HG03139 (cell line): Measurements from ENCODE around the gene RRAS2.
"Not testable (repeated sequence)": the region's sequence is repeated elsewhere in the genome, so short reads cannot be mapped to it uniquely, and the experiment has no call there.

Experiments
- ATAC-seq: cut with Tn5 transposase; IDR thresholded peaks from one replicate; pipeline ENCODE4 v1.9.1; 2021; ENCODE audit not compliant: unreplicated experiment

Gene RRAS2

DNA sequence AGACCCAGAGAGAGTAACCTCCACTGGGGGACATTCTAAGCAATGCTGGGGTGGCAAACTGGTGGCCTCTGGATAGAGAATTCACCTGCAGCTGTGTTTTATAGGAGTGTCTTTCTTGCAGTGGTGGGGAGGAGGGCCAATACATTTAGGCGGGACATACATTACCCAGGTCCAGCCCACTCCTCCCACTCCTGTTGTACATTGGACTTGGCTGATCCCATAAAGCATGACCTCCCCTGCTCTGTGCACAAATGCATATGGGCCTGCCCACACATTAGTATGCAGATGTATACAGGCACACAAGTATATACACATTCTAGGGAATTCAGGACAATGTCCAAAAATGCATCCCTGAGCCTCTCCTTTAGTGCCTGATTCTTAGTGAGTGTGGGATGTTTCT is 99.1 kb downstream of the RRAS2 start:
- ATAC-seq = no peak

DNA sequence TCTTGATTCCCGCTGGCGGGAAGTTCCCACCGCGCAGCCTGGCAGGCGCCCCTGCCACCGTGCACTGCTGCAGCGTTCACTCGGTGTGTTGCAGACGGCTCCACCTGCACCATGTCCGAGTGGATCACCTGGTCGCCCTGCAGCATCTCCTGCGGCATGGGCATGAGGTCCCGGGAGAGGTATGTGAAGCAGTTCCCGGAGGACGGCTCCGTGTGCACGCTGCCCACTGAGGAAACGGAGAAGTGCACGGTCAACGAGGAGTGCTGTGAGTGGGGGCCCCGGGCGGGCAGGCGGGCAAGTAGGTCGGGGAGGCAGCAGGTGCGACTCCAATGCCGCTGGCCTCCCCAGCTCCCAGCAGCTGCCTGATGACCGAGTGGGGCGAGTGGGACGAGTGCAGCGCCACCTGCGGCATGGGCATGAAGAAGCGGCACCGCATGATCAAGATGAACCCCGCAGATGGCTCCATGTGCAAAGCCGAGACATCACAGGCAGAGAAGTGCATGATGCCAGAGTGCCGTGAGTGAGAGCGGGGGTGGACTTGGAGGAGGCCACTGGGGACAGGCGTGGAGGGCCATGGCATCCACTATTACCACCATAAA is 99.7 kb downstream of the RRAS2 start:
- no peak for ATAC-seq

DNA sequence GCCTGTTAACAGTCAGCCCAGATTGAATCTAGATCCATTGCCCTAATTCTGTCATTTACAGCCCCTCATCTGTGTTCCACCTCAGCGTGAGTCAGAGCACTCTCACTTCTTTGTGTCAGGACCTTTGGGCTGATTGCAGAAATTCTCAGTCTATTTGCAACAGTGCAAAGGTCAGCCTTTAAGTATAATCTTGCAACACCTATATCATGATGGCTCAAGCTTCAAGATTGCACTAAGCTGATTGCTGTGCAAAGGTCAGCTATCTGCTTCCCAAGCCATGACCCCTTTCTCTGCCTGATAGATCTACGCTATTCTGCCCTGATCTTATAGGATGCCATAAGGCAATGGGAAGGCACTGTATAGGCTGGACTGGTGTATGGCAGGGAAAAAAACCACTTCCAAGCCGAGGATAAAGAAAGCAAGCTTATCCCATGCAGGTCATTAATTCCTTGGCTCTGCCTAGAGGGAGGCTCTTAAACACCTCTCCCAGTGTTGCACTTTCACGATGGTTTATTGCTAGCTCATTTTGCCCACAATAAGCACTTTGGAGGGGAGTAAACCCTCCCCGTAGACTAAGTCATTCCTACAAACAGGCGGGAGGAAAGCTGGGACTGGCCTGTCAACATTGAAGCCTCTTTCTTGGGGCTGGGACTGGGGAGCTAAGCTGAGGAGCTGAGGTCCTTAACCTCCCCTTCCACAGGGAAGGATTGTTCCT is 100.6 kb downstream of the RRAS2 start:
- no peak for ATAC-seq

DNA sequence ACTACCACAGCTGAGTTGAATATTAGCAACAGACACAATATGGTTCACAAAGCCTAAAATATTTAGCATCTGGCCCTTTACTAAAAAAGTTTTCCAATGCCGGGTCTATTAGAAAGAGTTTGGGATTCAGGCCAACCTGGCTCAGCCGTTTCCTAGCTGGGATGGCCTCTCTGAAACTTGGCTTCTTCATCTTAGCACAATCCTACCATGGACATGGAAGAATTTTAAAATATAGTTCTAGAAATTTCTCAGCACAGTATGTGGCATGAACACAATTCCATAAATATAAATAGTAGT is 103.8 kb downstream of the RRAS2 start:
- ATAC-seq = no peak

DNA sequence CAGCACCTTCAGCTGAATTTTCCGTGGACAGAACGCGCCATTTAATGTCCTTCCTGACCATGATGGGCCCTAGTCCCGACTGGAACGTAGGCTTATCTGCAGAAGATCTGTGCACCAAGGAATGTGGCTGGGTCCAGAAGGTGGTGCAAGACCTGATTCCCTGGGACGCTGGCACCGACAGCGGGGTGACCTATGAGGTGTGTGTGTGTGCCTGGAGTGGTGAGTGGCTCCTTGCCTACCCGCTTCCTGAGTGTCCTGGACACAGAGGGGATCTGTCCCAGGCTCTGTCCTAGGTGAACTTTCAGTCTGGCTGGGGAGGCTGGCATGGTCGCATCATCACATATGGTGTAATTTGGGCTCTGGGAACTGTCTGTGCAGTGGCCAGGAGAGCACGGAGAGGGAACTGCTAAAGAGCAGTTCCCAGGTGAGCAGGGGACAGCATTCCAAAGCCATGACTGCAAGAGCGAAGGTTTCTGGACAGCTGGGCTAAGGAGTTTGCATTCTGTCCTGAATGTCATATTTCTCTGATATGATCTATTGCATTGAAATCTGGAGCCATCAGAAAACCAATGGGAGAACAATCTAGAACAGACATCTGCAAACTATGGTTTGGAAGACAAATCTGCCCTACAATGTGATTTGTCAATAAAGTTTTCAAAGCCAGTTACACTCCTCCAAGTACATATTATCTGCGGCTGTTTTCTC is 104.3 kb downstream of the RRAS2 start:
- ATAC-seq = no peak

DNA sequence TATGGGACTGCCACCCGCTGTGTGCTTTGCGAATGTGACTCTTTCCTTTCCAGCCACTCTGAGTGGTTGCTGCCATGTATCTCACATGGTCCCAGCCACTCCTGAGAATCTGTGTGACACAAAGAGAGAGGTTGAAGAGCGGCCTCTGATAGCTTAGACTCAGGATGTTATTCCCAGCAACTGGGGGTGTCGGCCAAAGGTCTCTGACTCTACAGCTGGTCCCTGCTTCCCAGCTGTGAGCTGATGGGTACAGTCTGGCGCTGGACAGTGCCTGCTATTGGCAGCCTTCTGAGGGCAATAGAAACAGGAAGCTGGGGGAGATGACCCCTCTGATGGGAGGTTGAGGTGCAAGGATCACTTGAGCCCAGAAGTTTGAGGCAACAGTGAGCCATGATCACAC is 105.1 kb downstream of the RRAS2 start:
- ATAC-seq = no peak

DNA sequence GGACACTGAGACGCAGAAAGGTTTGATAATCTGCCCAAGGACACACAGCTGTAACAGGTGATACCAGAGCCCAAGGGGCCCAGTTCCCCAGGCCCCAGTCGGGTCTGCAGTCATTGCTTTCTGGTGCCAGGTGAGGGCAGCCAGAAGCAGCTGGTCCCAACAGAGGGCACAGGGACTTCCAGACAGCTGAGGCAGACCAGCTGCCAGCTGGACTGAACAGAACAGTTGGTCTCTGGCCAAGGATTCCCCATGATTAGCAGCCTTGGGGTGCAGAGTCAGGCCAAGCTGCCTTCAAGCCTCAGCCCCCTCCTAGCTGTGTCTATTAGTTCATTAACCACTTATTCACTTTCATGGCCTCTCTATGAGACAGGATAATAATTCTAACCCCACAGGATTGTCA is 105.6 kb downstream of the RRAS2 start:
- ATAC-seq = no peak

DNA sequence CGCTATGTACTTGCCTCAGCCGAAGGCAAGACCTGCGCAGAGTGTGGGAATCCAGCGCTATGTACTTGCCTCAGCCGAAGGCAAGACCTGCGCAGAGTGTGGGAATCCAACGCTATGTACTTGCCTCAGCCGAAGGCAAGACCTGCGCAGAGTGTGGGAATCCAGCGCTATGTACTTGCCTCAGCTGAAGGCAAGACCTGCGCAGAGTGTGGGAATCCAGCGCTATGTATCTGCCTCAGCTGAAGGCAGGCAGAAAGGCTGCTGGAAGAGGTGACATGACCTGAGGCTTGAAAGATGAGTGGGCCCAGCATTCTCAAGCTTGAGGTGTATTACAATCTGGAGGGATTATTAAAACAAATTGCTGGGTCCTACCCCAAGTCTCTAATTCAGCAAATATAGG is 106.5 kb downstream of the RRAS2 start:
- ATAC-seq = not testable (repeated sequence)

DNA sequence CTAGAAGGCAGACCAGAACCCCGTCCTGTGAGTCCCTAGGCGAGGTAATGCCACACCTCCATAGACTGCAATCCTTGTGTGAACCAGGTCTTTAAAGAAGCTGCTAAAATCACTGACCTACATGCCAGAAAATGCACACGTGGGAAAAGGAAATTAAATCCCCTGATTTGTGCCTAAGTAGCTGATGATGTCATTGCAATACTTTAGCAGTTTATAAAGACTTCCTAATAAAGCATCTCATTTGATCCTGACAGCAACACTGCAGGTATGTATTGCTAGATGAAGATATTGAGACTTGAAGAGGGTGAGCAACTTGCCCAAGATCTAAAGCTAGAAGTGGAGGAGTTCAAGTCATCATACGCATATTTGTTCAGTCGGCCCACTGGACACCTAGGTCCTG is 107.2 kb downstream of the RRAS2 start:
- ATAC-seq = no peak

DNA sequence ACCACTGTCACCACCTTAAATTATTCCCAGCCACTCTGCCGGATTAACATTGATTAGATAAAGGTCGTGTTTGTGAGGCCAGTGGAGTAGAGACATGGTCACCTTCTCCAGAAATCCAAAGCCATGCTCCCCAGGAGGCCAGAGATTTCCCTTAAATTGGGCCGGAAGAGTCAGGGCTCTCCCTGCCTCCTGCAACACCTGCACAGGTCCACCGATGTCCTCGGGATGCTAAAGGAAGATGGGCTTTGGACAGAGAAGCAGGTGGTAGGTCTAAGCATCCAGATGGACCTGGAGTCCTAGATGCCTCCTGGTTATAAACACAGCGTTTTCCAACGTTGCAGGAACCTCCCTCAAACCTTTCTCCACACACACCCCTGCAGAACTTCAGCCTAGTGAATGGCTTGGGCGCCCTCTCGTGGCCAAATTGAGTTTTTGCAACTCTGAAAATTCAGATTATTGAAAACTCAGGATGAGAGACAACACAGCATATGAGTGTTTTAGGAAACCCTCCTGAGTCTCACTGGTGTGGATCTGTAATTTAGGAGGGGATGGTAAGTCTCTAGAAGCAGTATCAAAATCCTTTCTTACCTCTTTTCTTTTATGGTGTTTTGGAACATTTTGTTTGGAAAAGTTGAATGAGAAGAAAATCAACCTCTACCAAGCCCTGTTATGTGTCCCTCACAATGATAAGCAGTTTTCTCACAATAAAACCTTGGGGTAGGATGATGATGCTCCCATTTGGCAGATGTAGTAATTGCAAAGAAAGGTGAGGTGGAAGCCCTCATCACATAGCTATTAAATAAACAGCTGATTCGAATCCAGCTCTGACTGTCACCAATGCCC is 109.6 kb downstream of the RRAS2 start:
- ATAC-seq = no peak

DNA sequence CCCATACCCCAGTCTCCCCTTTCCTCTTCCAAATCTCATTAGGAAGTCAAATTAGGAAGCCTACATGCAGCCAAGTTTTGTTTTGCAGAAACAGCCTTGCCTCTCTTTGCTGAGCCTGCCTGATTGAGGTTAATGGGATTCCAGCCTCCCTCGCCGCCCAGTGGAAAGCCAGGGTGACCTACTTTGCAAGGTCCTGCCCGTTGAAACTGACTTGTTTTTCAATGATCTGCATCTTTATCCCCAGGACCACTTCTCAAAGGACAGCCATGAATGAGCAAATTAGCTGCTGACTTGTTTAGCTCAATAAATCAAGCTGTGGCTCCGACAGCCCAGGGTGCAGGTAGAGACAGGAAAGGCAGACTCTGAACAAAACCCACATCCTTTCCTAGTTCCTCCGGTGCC is 110.4 kb downstream of the RRAS2 start:
- ATAC-seq = no peak

DNA sequence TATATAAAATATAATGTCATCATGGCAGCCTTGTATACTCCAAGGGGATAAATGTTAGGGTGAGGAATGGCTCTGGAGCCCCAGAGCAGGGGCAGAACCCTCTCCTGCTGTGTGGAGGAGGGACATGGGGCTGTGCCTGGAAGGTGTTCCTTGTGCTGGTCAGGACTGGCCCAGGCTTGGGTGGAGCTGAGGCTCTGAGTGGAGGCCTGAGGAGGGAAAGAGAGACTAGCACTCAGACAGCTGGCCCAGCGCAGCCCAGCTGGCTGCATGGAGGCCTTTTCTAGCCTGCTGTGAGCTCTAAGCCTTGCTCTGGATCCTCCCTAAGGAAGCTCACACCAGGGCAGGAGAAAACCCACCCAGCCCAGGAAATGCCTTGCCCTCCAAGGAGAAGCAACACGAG is 113.5 kb downstream of the RRAS2 start:
- ATAC-seq = no peak

DNA sequence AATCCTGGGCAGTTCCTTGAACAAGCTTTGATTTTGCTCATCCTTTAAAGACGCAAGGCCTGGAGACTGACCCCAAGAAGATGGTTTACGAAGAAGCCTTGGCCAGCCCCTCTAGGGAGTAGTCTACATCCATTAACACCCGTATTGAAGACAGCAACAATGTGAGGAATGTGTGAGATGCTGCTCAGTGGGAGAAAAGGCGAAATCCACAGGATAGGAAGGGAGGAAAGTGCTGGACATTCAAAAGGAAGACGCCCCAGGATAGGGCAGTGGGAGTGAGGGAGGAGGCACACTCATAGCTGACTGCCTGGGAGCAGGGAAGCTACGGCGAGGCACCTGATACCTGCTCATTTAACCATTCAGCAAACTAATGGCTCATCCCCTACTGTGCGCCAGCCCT is 114.1 kb downstream of the RRAS2 start:
- ATAC-seq = no peak

DNA sequence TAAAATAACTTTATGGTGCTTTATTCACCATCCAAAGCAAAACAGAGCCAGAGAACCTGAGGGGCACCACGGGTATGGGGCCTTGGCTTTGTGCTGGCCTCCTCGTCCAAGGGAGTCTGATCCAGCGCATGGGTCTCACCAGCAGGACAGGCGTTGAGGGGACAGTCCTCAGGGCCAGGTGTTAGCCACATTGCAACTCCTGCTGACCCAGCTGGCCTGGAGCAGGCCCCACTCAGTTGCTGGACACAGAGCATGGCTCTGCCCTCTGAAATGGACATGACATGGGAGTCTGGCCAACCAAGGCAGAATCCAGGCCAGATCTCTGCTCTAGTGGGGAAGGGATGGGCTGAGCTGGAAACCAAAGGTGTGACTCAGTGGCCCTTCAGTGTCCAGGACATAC is 116.2 kb downstream of the RRAS2 start:
- ATAC-seq = no peak

DNA sequence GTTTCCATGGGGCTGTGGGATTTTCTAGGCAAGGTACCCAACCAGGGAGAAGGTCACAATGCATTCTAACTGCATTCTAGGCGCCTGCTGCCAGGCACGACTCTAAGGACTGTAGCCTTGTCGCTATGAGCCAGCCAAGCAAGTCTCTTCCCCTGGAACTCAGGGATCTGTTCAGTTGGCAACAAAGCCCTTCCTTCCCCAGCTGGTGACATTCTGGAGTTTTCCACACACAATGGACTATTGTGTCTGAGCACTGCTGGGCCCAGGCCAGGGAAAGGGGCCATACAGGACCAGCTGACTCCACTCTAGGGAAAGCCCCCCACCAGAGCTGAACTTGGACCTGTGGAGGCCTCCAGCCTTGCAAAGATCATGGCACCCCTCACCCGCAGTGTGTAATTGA is 116.8 kb downstream of the RRAS2 start:
- ATAC-seq = no peak

DNA sequence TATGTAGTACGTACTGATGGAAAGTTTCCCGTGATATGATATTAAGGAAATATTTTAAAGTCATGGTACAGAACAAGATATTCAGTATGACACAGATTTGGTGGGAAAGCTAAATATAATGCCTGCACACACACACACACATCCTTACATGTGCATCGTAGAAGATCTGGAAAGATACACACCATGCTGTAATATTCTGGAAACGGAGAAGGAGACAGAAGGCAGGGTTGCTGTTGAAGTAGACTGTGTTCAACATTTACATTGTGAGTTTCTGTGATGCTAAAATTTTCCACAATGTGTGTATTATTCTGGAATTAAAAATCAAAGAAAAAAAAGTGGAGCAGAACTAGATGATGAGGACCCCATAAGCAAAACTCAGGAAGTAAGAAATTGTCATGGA is 118.0 kb downstream of the RRAS2 start:
- no peak for ATAC-seq

DNA sequence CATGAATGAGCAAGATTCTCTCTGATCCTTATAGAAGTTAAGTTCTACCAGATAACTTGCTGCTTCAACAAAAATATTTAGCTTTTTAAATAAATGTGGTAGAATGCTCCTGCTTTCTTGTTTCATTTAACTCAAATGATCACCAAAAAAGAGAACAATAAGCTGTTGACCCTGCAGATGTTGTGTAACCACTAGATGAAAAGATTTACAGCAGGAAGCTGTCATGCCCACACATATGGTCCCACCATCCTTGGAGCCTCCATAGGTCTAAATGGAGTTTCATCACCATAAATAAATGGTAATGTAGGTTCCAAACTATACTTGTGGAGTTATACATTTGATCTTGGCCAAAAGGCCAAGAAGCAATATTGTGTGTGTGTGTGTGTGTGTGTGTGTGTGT is 118.8 kb downstream of the RRAS2 start:
- no peak for ATAC-seq

DNA sequence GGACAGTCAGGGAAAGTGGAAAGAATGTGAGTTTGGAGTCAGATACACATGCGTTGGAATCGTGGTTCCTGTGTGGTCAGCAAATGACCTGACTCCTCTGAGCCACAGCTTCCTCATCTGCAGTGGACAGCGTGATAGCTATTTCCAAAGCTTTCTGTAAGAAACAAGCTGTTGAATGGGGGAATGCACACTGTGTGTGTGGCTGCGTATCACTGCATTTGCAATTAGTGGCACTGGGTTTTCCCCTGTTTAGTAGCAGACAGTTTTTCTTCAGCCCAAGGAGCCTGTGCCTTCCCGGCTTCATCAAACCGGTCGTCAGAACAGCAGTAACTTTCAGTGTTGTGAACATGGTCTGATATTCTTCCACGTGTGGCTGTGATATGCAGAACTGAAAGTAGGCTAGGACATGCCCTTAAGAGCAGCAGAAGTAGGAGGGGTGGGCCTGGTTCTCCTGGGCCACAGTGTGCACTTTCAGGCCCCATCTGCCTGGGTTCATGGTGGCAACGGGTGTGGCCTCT is 121.5 kb downstream of the RRAS2 start:
- peak; percentile 98 for ATAC-seq

DNA sequence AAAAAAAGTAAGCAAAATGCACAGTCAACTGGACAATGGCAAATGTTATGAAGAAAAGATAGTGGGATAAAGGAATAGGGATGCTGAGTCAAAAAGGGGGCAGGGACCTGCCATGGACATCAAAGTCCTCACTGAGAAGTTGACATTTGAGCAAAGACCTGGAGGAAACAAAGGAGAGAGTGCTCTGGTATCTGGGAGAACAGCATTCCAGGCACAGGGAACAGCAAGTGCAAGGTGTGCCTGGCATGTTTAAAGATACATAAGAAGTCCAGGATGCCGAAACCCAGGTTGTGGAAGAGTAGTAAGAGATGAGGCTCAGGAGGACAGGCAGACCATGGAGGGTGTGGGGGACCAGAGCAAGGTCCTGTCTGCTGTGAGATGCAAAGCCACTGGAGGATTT is 123.3 kb downstream of the RRAS2 start:
- no peak for ATAC-seq

DNA sequence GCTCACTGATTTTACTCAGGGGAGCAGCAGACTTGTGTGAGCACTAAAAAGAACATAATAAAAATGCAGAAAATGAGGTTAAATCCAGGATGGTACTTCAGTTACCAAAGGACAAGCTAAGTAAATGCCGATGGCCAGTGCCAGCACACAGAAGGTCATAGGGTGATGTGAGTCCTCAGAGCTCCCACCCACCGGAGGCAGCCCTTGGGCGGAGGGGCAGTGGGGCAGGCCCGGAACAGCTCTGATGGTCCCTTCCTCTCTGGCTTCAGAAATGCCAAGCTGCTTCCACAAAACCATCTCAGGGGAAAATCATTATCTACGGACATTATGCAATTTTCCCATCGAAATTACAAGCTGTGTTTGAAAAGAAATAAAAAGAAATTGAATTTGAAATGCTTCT is 124.5 kb downstream of the RRAS2 start:
- no peak for ATAC-seq

DNA sequence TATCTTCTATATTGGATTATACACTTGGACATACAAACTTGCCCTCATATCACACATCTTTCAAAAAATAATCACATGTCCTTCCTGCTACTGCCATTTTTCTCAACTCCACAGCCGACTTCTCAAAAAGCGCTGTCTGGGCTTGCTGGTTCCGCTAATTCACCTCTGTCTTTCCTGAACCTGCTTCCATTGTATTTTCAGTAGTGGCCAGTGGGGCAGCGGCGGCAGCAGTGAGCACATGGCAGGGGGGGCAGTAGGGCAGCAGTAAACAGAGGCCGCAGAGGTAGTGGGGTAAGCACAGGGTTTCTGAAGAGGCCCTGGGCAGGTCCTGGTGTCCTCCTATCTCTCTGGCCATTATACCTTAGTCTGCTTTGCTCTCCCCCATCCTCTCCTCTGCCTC is 126.3 kb downstream of the RRAS2 start:
- ATAC-seq = no peak

DNA sequence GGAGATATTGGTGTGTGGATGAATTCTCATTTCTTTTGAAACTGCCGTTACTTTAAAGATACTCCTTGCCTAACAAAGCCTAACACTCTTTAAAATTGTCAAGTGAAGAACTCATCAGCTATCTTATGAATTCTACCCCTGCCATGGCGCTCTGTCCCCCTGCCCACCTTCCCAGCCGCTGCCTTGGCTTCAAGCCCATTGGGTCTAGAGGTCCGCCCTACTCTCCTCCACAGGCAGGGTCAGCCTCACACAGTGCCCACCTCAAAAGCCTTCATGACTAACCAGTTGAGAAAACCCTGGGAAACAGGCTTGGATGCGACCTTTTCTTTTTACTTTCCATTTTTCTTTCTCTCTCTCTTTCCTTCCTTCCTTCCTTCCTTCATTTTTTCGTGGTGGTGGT is 128.6 kb downstream of the RRAS2 start:
- ATAC-seq = no peak
